ENCODE measurements around the gene SLC44A1.

SLC44A1 gene

GRCh38 chr9:105441616-105442160 is 197.2 kb downstream of the SLC44A1 start:
- no peak for DNase-seq

GRCh38 chr9:105443121-105443520 is 198.7 kb downstream of the SLC44A1 start:
- no peak for DNase-seq

DNA sequence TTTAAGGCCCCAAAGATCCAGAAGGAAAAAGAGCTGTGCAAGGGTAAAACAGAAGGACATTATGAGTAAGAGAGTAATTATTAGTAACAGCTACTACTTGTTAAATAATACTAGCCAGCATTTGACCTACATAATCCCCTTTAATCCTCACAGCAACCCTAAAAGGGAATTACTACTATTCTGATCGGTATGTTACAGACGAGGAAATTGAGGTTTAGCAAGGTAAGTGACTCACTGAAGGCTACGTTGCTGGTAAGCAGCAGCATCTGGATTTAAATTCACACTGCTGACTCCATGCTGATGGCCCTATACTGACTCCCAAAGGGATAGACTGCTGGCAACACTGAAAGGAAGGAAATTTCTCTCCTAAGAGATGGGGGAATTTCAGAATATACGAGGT is 199.7 kb downstream of the SLC44A1 start:
- DNase-seq = no peak

- DNase-seq = no peak
Observed at GRCh38 chr9:105445203-105445881, 200.9 kb downstream of the SLC44A1 start.

- no peak for DNase-seq
Observed at GRCh38 chr9:105447386-105447813, 202.9 kb downstream of the SLC44A1 start.

GRCh38 chr9:105447814-105448812 is 203.7 kb downstream of the SLC44A1 start, which contains the start of gene FSD1L:
FSD1L (plus strand) TSS chr9:105448034; CDS start chr9:105448221, 187 bp downstream.
- DNase-seq = peak; percentile 84 to 89

DNA sequence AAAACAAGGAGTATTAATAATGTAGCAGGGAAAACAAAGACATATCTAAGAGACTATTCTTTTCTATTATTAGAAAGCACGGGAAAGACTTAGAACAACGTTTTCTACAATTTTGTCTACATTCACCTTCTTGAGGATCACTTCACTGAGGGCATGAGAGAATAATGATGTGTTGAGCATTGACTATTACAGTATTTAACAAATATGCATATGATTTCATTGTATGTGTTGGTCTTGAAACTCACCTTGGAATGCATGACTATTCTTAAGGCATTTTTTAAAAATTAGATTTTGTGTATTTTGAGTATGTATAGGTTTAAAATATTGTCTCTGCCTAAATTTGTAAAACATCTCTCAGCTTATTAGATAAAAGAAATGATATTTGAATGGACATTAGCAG is 204.6 kb downstream of the SLC44A1 start:
- DNase-seq = no peak

DNA sequence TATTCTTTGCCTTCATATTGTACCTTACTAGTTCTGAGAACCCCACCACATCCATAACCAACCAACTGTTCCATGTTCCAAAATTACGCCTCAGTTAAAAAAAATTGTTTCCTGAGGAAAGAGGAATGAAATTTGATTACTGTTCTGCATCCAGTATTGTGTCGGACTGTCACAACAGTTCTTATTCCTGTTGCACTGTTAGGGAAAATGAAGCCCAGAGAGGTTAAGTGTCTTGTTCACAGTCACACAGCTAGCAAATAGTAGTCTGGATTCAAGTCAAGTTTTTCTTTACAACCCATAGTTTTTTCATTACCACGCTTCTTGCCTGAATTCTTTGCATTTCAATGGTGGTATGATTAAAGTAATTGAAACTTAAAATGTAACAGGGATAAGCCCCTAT is 207.7 kb downstream of the SLC44A1 start:
- DNase-seq = no peak

DNA sequence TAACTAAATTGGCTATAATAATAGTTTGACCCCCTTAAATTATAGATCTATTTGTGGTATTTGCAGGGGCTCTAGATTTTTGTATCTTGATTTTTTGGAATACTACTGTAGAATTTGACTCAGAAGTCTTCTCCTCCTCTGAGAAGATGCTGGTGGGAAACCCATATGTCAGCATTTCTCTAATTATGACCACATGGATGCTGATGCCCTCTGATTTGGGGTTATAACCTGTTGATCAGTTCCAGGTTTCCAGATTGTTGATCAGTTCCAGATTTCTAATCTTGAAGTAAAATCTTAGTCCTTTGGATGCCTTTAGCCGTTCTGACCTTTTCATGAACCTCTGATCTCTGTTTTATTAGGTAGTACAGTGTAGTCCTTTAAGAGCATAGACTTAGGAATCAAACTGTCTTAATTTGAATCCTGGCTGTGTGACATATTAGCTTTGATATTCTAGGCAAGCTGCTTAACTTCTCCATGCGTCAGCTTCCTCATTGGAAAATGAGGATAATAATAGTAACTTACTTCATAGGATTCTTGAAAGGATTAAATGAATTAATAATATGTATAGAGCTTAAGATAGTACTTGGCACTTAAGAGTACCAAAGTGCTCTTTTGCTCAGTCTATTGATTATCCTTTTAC is 211.5 kb downstream of the SLC44A1 start:
- no peak for DNase-seq

DNA sequence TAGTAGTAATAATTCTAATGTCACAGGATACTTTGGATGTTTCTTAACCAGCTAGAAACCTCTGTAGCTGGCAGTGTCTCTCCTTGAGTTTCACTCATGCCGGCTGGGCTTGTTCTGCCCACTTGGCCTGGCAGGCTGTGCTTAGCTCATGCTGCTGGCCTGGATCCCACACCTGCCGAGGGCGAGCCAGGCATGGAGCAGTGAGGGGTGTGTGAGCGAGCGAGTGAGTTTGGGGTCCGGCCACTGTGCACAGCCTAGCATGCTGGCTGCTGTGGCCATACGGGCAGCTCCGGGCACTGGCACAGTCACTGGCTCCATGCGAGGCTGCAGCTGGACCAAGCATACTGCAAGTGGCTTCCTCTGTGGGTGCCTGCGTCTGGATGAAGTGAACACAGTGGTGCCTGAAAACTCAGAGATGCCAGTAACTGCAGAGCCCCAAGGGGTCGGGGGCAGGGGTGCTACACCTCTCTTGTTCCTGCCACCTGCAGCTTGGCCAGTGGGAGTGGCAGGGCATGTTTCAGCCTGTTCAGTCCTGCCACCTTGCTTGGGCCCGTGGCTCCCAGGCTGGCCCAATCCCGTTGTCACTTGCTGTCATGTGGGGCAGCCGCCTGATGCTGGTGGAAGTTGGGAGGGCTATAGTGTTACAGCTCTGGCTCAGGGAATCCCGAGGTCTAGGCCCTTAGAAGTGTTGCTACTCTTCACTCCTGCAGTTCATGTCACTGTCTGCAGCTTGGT is 213.3 kb downstream of the SLC44A1 start:
- DNase-seq = no peak

GRCh38 chr9:105458404-105458803 is 214.0 kb downstream of the SLC44A1 start:
- DNase-seq = no peak

GRCh38 chr9:105459336-105459735 is 214.9 kb downstream of the SLC44A1 start:
- DNase-seq = no peak

DNA sequence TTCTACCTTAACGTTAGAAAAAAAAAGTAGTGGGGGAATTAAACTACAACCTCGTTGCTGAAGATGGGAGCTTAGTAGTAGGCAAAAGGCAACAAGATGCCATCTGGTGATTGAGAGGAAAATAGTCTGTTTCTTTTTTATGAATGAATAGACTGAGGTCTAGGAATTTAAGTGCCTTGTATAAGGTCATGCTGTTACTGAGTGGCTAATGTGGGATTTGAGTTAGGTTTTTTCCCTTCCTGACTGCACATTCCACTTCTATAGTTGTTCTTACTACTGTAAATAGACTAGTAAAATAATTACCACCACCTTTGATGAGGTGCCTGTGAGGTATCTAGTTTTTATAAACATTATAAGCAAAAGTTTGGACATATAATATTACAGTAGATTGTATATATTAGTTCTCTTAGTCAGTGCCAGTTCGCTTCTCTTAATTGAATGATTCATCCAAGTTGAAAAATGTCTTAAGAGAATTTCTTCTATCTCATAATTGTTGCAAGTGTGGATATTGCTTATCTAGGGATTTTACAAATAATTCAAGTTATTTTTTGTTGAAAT is 222.5 kb downstream of the SLC44A1 start:
- DNase-seq = no peak

DNA sequence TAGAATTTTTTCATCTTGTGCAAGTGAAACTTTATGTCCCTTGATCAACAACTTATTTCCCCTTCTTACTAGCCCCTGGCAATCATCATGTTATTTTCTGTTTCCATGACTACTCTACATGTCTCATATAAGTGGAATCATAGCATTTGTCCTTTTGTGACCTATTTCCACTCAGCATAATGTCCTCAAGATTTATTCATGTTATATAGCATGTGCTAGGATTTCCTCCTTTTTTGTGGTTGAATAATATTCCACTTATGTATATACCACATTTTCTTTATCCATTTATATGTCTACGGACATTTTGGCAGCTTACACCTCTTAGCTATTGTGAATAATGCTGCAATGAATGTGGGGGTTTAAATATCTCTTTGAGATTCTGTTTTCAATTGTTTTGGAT is 224.4 kb downstream of the SLC44A1 start:
- DNase-seq = no peak

- no peak for DNase-seq
Observed at GRCh38 chr9:105473221-105473620, 228.8 kb downstream of the SLC44A1 start.

DNA sequence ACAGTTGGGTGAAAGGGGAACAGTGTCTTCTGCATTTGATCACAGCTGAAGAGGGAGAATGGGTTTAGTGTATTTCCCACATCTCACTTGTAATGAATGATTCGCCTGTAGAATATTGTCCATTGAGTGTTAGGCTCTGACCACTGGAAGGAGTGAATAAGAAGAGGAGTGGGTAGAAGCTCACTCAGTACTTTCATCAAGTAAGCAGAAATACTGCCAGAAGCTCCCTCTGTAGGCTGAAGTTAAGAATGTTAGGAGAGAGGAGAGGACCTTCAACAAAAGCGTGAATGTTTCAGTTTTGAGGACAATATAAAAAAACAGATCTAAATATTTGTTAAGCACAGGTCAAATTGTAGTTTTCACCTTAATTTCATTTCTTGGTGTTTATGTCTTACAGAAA is 230.9 kb downstream of the SLC44A1 start:
- no peak for DNase-seq

DNA sequence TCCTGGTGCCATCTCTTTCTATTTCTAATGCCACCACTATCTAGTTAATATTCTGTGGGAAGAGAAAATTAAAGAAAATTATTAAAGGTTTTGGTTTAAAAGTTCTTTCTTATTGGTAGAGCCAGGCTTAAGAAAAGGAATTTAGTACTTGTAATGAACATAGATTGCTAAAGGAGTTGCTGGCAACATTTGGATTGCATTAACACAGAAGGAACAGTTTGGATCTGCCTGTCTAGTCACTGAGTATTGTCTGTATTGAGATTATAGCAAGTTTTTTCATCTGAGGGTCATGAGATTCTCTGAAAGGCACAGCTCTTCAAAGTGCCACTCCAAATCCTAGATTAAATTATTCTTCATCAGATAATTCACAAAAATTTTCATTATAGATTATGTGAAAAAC is 235.4 kb downstream of the SLC44A1 start:
- DNase-seq = no peak

GRCh38 chr9:105483618-105484017 is 239.2 kb downstream of the SLC44A1 start:
- DNase-seq = no peak

GRCh38 chr9:105484226-105484625 is 239.8 kb downstream of the SLC44A1 start:
- DNase-seq = no peak

- no peak for DNase-seq
Observed at GRCh38 chr9:105485131-105485530, 240.7 kb downstream of the SLC44A1 start.
